IMR-90 (cell line): ENCODE measurements around the gene DTD1. TPM values are rescaled to one million over a fixed set of nuclear protein-coding genes. Genes with fewer than 3 reads are reported as not detected.
A peak's percentile ranks its signal among the peaks of the same experiment; 100 is the strongest.
"Not testable (repeated sequence)": the region's sequence is repeated elsewhere in the genome, so short reads cannot be mapped to it uniquely, and the experiment has no call there.

Experiments
- ATAC-seq: fragments of 200-7000 bp; cut with Tn5 transposase; 2 replicates; pipeline ENCODE4 v1.9.1; 2020; ENCODE audit warnings: low read depth, mild to moderate bottlenecking, moderate library complexity
- BruUV-seq: library from RNA; stranded (reverse); fragments of 400-500 nt; replicated peaks from 2 replicates; lab custom pipeline; 2021; lab: Mats Ljungman, UMichigan
- CTCF ChIA-PET: fragments of 300-600 bp; formaldehyde crosslinking; extraction: SDS; loops from one replicate; lab custom pipeline; 2021; ENCODE audit warnings: antibody characterized with exemption; lab: Yijun Ruan, JAX
- POLR2A ChIA-PET: fragments of 300-600 bp; sonication (Branson Sonifier 250); formaldehyde crosslinking; loops from one replicate; lab custom pipeline; 2022; ENCODE audit warnings: antibody characterized with exemption; ENCODE audit not compliant: unreplicated experiment; lab: Charles Lee
- DNase-seq: peaks from one replicate; pipeline ENCODE4 v3.0.0; 2013
- H2AFZ ChIP-seq: replicated peaks from 2 replicates; pipeline ENCODE3; 2013; ENCODE audit warnings: low read length, mild to moderate bottlenecking; ENCODE audit not compliant: poor library complexity
- H2AK5ac ChIP-seq: 2 replicates; pipeline ENCODE4 v1.6.1; 2013; ENCODE audit warnings: low read depth, low read length, inconsistent platforms
- H2AK9ac ChIP-seq: replicated peaks from 2 replicates; pipeline ENCODE3; 2013; ENCODE audit warnings: mild to moderate bottlenecking, low read depth, low read length, moderate library complexity; ENCODE audit not compliant: poor library complexity
- H2BK120ac ChIP-seq: 2 replicates; pipeline ENCODE4 v1.6.1; 2013; ENCODE audit warnings: low read depth, low read length, inconsistent platforms
- H2BK15ac ChIP-seq: 3 replicates; pipeline ENCODE4 v1.6.1; 2013; ENCODE audit warnings: low read depth, low read length, inconsistent platforms
- H2BK20ac ChIP-seq: 2 replicates; pipeline ENCODE4 v1.6.1; 2013; ENCODE audit warnings: low read depth, mild to moderate bottlenecking, inconsistent platforms, low read length, moderate library complexity
- H2BK5ac ChIP-seq: 2 replicates; pipeline ENCODE4 v1.6.1; 2013; ENCODE audit warnings: mild to moderate bottlenecking, low read depth, low read length, inconsistent platforms; ENCODE audit not compliant: poor library complexity, severe bottlenecking
- H3K14ac ChIP-seq: replicated peaks from 2 replicates; pipeline ENCODE4 v1.6.1; 2013; ENCODE audit warnings: low read depth, low read length, inconsistent platforms
- H3K18ac ChIP-seq: 2 replicates; pipeline ENCODE4 v1.6.1; 2013; ENCODE audit warnings: low read depth, low read length, control low read depth
- H3K23ac ChIP-seq: 2 replicates; pipeline ENCODE4 v1.6.1; 2013; ENCODE audit warnings: low read depth, low read length, inconsistent platforms
- H3K27ac ChIP-seq: 2 replicates; pipeline ENCODE4 v1.5.1; 2013; ENCODE audit warnings: mild to moderate bottlenecking, control low read depth, low read length; ENCODE audit not compliant: insufficient read depth
- H3K27me3 ChIP-seq: 2 replicates; pipeline ENCODE4 v1.6.1; 2013; ENCODE audit warnings: low read length; ENCODE audit not compliant: control insufficient read depth, insufficient read depth
- H3K36me3 ChIP-seq: 2 replicates; pipeline ENCODE4 v1.6.1; 2013; ENCODE audit warnings: low read length, mixed read lengths; ENCODE audit not compliant: control insufficient read depth, insufficient read depth
- H3K4ac ChIP-seq: 2 replicates; pipeline ENCODE4 v1.6.1; 2013; ENCODE audit warnings: low read depth, low read length, inconsistent platforms
- H3K4me1 ChIP-seq: 2 replicates; pipeline ENCODE4 v1.6.1; 2013; ENCODE audit warnings: low read length, mixed read lengths; ENCODE audit not compliant: control insufficient read depth, insufficient read depth
- H3K4me2 ChIP-seq: 2 replicates; pipeline ENCODE4 v1.6.1; 2013; ENCODE audit warnings: low read depth, mild to moderate bottlenecking, control low read depth, low read length, moderate library complexity
- H3K4me3 ChIP-seq: 2 replicates; pipeline ENCODE4 v1.5.1; 2013; ENCODE audit warnings: low read depth, mild to moderate bottlenecking, control low read depth, low read length, moderate library complexity; ENCODE audit not compliant: insufficient read depth
- H3K56ac ChIP-seq: 2 replicates; pipeline ENCODE4 v1.6.1; 2013; ENCODE audit warnings: low read length, inconsistent platforms; ENCODE audit not compliant: insufficient read depth; ENCODE audit errors: extremely low read depth
- H3K79me1 ChIP-seq, 2 experiments: 2 replicates each; pipeline ENCODE4 v1.6.1; 2013; ENCODE audit warnings: low read length in 2 of 2, inconsistent platforms in 1 of 2, low read depth in 1 of 2
- H3K9ac ChIP-seq: 2 replicates; pipeline ENCODE4 v1.6.1; 2013; ENCODE audit warnings: low read depth, low read length, control low read depth
- H3K9me1 ChIP-seq: 2 replicates; pipeline ENCODE4 v1.6.1; 2013; ENCODE audit warnings: low read length, inconsistent platforms; ENCODE audit not compliant: insufficient read depth
- H3K9me3 ChIP-seq: 2 replicates; pipeline ENCODE4 v1.6.1; 2013; ENCODE audit warnings: low read length; ENCODE audit not compliant: control insufficient read depth, insufficient read depth
- H4K20me1 ChIP-seq: 2 replicates; pipeline ENCODE4 v1.6.1; 2013; ENCODE audit warnings: low read length, inconsistent platforms; ENCODE audit not compliant: insufficient read depth
- H4K5ac ChIP-seq: 2 replicates; pipeline ENCODE4 v1.6.1; 2013; ENCODE audit warnings: mild to moderate bottlenecking, low read depth, low read length, control low read depth
- H4K8ac ChIP-seq, 2 experiments: 2 replicates each; pipeline ENCODE4 v1.6.1; 2013; ENCODE audit warnings: low read depth in 2 of 2, low read length in 2 of 2, control low read depth in 1 of 2, inconsistent platforms in 1 of 2
- H4K91ac ChIP-seq: 2 replicates; pipeline ENCODE4 v1.6.1; 2013; ENCODE audit warnings: low read depth, low read length, inconsistent platforms; ENCODE audit not compliant: insufficient read depth
- CEBPB ChIP-seq: IDR thresholded peaks from 2 replicates; pipeline ENCODE4 v1.6.1; 2012; ENCODE audit warnings: low read depth, low read length, improper control_type of control experiment
- SMC3 ChIP-seq: fragments of 150-350 bp; IDR thresholded peaks from 2 replicates; pipeline ENCODE4 v1.6.1; 2016; ENCODE audit warnings: low read depth, mild to moderate bottlenecking, antibody characterized with exemption, low read length, moderate library complexity
- WGBS, 2 experiments: methylation state at CpG; one replicate each; pipeline versions ENCODE4 v1.1.5 to v1.1.7; 2013; ENCODE audit warnings: missing lambda C conversion rate in 2 of 2; ENCODE audit not compliant: insufficient read length in 1 of 2; ENCODE audit errors: extremely low coverage in 2 of 2; 5-methylcytosine and 5-hydroxymethylcytosine counted together
- dilution Hi-C: fragments of 300-500 bp; cut with HindIII; formaldehyde crosslinking; loops from one replicate; pipeline ENCODE4 v1.14.3; 2018; ENCODE audit warnings: low sequenced_read_pairs; ENCODE audit not compliant: unreplicated experiment
- in situ Hi-C: fragments of 300-500 bp; cut with MboI; formaldehyde crosslinking; loops from 3 replicates; pipeline ENCODE4 v1.14.3; 2019; ENCODE audit warnings: low sequenced_read_pairs, inconsistent platforms, mixed read lengths
- intact Hi-C: fragments of 100-400 bp; cut with micrococcal nuclease; formaldehyde crosslinking; loops from 2 replicates; pipeline ENCODE4 v1.10.0; 2022
- polyA plus RNA-seq, 3 experiments: library from polyadenylated mRNA; depleted of rRNA; stranded (reverse); fragments of >200 nt; gene quantifications; 2 replicates each; pipeline ENCODE4 v1.2.3, GENCODE V29; 2012; ENCODE audit warnings: low replicate concordance in 1 of 3
- total RNA-seq: library from RNA; depleted of rRNA; stranded (reverse); fragments of >200 nt; gene quantifications from 2 replicates; pipeline ENCODE4 v1.2.3, GENCODE V29; 2012

The DTD1 gene
- total and polyA plus RNA-seq, 2 of the 4 experiments (the other 2 are of a cell fraction) = 73.1 to 101 TPM

DNA sequence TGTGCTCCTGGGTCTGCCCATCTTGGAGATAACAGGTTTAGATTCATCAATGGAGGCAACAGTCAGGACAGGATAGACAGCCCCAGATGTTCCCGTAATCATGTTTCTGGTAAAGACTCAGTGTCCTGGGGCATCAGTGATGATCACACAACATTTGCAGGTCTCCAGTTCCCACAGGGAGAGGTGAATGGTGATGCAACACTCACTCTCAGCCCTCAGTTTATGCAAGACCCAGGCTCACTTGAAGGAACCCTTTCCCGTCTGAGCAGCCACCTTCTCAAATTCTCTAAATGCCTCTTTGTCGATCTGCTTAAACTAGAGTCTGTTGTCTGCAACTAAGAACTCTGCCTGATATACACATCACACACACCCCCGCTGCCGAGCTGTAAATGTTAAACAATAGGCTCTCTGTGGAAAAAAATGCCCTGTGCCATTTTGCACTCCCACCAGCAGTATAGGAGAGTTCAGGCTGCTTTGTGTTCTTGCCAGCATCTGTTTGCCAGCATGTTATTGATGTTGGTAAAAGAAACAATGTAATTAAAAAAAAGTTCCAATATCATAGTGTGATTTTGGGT is 195.6 kb downstream of the DTD1 start:
- Histone ChIP-seq H3K14ac (no peak overlapping the region), H2BK120ac (no peak overlapping the region), H2BK15ac (no peak overlapping the region), H2AFZ (no peak overlapping the region), H3K9me1 (no peaks in the 10 kb centered on the region), H3K56ac (no peak overlapping the region), H3K4me1 (no peaks in the 10 kb centered on the region), H4K5ac (no peak overlapping the region), H2AK9ac (no peak overlapping the region), H3K9me3 (no peaks in the 10 kb centered on the region), H2BK5ac (no peak overlapping the region), H2BK20ac (no peak overlapping the region), H3K4ac (no peak overlapping the region), H3K27me3 (no peaks in the 10 kb centered on the region; the same call in 1 of the 2 replicates), H4K8ac (no peak overlapping the region), H2AK5ac (no peak overlapping the region), H3K18ac (no peak overlapping the region), H4K91ac (no peak overlapping the region), H3K23ac (no peak overlapping the region), H3K4me3 (no peak overlapping the region), H3K4me2 (no peak overlapping the region), H3K36me3 (no peaks in the 10 kb centered on the region), H3K79me1 (no peaks in the 10 kb centered on the region), H4K20me1 (no peaks in the 10 kb centered on the region), H3K27ac (no peak overlapping the region), H3K9ac (no peak overlapping the region)
- ChIA-PET CTCF (no interaction called here), POLR2A (no interaction called here)
- dilution Hi-C loops (no loop called here), in situ Hi-C loops (no loop called here), intact Hi-C loops (no loop called here)
- DNase-seq (no peak), ATAC-seq (no peak)
- TF ChIP-seq SMC3 (no peak), CEBPB (peak; percentile 16; the same call in 1 of the 2 replicates)
- no TSS peak for BruUV-seq
- WGBS, 2 experiments = 80% methylated on average over 1 of the region's 5 CpGs; no CpG with 5 or more reads in 1 of the 2 experiments

GRCh38 chr20:18787046-18787445 is 199.2 kb downstream of the DTD1 start:
- H2AK5ac ChIP-seq, H4K91ac ChIP-seq, H3K27ac ChIP-seq, H3K9me1 ChIP-seq, dilution Hi-C loops, H3K4me3 ChIP-seq, ATAC-seq, H3K9ac ChIP-seq, H3K27me3 ChIP-seq, H3K4me1 ChIP-seq, H3K9me3 ChIP-seq, H3K4ac ChIP-seq, H2BK15ac ChIP-seq, H3K23ac ChIP-seq, H2AFZ ChIP-seq, H3K4me2 ChIP-seq, H3K14ac ChIP-seq, H2BK120ac ChIP-seq, CTCF ChIA-PET, H2BK5ac ChIP-seq, POLR2A ChIA-PET, H2BK20ac ChIP-seq, H4K5ac ChIP-seq, intact Hi-C loops, DNase-seq, H3K79me1 ChIP-seq, H4K8ac ChIP-seq, H2AK9ac ChIP-seq, BruUV-seq, in situ Hi-C loops, H3K56ac ChIP-seq, H3K18ac ChIP-seq, H4K20me1 ChIP-seq, H3K36me3 ChIP-seq: not testable (repeated sequence)
- WGBS, 2 experiments = no CpG with 5 or more reads among the region's 2 CpGs
